COLO668 (cell line): ENCODE data around the gene TM6SF1.
A peak's percentile ranks its signal among the peaks of the same experiment; 100 is the strongest.
"Not testable (repeated sequence)": the region's sequence is repeated elsewhere in the genome, so short reads cannot be mapped to it uniquely, and the experiment has no call there.

Experiments used
- DNase-seq: peaks from one replicate; lab custom pipeline; 2025; ENCODE audit not compliant: unreplicated experiment; lab: John Stamatoyannopoulos, UW

The TM6SF1 gene

GRCh38 chr15:83106994-83107840 lies at the start of gene TM6SF1:
Gene TM6SF1, plus strand, starts transcription at chr15:83107645. Its CDS starts 36 bp downstream, at chr15:83107681.
- peak; percentile 62 for DNase-seq

DNA sequence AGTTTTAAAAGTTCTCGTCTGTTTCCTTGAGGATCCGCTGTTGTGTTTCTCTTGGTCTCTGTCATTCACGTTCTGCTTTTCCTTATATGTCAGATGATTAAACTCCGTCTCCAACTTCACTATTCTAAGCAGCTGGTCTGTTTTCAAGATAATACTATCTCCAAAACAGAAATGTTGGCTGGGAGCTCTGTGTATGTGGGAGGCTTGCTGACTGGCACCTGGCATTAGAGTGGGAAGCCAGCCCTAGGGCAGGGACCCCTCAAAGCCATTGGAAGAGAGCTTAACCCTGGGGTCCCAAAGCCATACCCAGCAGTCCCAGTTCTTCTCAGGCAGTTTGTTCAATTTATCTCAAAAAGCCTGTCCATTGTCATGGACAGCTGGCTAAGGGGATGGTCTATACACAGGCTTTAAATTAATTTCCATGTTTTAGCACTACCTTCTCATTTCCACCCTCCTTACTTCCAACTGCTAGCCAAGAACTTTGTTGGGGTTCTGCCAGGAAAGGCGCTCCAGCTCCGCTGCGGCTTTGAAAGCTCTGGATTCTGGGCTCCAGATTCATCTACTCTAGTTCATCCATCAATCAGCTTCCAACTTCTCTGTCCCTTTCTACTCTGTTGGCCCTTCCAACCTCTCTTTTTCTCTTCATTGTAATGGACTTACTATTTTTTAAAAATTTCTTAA lies 49.6 kb upstream of the TM6SF1 start:
- DNase-seq, result no peak

GRCh38 chr15:83061680-83062079 lies 45.8 kb upstream of the TM6SF1 start:
- no peak for DNase-seq

- no peak for DNase-seq
Observed at GRCh38 chr15:83062768-83063180, 44.7 kb upstream of the TM6SF1 start.

- no peak for DNase-seq
Observed at GRCh38 chr15:83063551-83063950, 43.9 kb upstream of the TM6SF1 start.

DNA sequence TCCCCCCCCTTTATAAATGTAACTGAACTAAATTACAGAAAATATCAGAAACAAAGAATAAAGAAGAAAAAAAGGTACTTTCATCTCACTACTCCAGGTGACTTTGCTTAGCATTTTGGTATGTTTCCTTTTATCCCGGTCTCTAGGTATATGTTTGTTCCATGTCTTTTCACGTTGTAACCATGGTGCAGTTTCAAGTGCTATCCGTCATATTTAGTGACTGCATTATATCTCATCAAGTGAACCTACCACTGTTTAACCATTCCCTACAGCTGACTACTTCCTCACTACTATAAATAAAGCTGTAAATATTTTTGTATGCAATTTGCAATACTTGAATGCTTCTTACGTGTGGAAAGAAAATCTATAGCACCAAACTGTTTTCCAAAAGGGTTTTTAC lies 42.6 kb upstream of the TM6SF1 start:
- peak; percentile 36 for DNase-seq

GRCh38 chr15:83065431-83065830 lies 42.0 kb upstream of the TM6SF1 start:
- no peak for DNase-seq

DNA sequence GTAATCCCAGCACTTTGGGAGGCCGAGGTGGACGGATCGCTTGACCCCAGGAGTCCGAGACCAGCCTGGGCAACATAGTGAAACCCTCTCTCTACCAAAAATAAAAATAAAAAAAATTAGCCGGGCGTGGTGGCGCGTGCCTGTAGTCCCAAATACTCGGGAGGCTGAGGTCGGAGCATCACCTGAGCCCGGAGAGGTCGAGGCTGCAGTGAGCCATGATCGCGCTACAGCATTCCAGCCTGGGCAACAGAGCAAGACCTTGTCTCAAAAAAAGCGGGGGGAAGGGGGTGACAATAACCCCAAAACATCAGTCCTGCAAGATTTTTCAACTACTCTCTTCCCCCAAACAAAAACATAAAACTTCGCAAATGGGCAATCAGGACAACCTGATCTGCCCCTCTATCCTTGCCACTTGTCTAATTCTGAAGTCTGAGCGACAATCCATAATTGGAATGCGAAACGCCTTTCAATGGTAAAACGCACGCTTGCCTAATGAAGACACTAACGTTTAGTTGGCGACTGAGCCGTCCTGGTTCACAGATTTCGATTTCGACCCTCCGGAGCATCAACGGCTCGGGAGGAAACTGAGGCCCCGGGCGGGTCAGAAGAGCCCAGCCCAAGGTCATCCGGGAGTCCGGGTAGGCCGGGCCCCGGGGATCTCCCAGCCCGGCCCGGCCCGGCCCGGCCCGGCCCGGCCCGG lies 41.3 kb upstream of the TM6SF1 start:
- peak; percentile 10 for DNase-seq

DNA sequence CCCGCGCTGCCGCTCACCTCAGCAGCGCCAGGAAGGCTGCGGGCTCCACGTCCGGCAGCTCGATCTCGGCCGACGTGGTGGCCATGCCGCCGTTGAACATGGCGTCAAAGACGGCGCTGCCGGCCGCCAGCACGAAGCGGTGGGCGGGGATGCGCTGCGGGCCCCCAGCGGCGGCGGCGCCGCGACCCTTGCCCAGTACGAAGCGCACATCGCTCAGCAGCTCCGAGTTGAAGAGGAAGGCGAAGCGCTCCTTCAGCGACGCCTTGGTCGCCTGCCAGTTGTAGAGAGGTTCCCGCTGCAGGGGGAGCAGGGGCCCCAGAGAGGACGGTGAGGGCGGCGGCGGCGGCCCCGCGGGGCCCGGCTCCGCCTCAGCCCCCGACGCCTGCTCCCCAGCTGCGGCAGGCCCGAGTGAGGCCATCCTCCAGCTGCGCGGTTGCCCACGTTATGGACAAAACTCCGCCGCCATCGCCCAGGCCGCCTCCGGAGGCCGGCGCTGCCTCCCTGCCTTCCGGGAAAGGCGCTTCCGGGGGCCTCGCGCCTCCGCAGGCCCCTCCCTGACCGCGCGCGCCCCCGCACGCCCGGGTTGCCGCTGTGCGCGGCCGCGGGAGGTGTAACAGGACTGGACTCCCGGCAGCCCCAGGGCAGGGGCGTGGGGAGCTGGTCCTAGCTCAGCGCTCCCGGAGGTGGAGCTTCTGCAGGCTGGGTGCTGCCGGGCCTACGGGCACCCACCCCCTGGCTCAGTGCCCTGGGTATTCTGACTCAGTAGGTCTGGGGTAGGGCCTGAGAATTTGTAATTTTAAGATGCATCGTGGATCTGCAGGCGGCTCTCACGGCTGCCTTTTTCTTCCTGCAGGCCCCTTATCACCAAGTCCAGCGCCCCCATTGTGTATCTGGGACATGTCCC lies 40.5 kb upstream of the TM6SF1 start, which contains the start of gene BTBD1:
Gene BTBD1, minus strand, starts transcription at position 519 of the 904 bp plus-strand sequence. Its CDS starts 101 bp downstream, at position 418.
- peak; percentile 97 for DNase-seq

GRCh38 chr15:83067638-83067962 lies 39.8 kb upstream of the TM6SF1 start:
- DNase-seq, result no peak

DNA sequence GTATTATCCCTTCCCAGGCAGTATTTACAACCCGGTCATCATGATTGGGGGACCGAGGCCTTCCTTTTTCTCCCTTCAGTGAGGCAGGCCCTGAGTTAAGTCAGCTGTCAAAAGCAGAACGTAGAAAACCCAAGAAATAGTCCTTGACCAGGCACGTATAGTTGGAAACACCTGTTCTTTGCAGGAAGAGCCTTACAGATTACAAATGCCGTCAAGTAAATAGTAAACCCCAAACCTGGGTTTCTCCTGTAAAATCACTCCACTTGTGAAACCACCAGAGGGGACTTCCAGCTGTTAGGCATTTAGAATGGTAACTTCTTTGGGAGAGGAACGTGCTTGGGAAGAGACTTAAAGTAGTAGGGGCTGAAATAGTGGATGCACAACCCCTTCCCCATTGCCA lies 39.4 kb upstream of the TM6SF1 start:
- no peak for DNase-seq

- not testable (repeated sequence) for DNase-seq
Observed at GRCh38 chr15:83069211-83069642, 38.2 kb upstream of the TM6SF1 start.

DNA sequence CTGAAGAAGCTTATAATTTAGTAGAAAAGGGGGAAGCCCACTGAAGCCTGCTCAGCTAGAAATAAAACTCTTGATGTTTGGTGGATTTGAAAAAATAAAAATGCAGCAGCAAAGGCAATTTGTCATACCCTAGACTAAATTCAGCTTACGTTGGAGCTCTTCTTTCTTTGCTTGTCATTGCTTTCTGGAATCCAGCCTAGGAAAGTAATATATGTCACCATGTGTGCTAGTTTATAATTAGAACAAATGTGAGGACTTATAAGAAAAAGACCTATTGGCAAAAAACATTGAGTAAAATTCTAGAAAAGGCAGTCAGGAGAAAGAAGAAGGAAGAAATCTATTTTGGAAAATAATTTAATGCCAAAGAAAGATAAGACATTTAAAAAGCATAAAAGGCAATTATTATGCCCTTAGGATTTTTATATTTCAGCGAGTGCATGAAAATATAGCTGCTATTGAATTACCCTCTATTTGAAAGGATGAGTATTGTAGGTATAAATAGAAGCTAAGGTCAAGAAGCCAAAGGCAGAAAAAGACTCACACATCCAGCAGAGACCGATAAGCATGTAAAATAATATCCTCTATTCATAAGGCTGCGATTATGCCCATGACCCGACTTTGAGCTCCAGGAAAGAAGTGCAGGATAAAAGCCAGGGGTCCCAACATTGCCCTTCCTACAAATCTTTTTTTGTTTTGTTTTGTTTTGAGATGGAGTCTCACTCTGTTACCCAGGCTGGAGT lies 29.8 kb upstream of the TM6SF1 start:
- no peak for DNase-seq

DNA sequence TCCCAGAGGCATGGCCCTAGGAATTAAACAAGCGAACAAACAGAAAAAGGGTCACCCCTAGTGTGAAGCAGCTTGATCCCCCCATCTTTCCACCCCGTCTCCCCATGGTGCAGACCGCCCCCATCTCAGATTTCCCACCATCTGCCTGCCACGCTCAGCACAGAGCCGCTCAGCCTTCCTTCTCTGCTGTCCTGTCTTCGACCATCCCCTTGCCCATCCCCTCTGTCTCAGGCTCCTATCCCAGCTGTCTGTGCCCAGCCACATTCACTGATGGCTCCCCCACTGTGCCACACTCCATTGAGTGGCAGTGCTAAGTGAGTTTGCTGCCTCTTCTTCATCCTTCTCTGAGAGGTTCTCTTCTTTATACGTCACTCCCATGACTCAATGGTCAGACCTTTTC lies 28.7 kb upstream of the TM6SF1 start:
- no peak for DNase-seq

- no peak for DNase-seq
Observed at GRCh38 chr15:83081256-83082014, 26.0 kb upstream of the TM6SF1 start.

DNA sequence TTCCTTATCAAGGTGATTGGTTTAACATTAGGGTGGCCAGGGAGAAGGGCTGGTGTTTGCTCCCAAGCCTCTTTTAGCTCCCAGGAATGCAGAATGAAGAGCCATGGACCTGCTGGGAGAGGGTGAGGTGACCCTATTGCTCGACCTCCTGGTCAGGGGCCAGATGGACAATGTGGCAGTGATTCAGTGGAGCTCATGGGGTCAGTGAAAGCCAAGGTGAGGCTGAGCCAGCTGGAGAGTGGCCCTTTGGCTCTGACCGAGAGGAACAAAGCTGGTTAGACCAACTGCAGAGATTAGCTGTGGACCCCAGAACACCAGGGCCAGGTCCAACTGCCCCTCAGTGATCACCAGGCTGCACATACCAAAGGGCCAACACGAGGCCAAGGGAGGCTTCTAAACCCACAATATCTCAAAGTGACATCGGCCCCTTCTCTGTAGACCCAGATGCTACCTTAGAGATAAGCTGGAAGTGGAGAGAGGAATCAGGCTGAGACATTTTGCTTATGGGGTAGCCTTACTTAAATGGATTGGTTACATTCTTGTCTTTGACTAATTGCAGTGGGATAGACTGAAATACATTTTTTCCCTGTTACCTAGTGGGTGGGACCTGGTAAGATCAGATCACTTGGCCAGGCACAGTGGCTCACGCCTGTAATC lies 24.6 kb upstream of the TM6SF1 start:
- no peak for DNase-seq

GRCh38 chr15:83085461-83085860 lies 22.0 kb upstream of the TM6SF1 start:
- DNase-seq, result not testable (repeated sequence)

GRCh38 chr15:83085864-83086552 lies 21.4 kb upstream of the TM6SF1 start:
- not testable (repeated sequence) for DNase-seq
